HG03460 (cell line): ENCODE results near the gene TRNAU1AP.
"Not testable (repeated sequence)": the region's sequence is repeated elsewhere in the genome, so short reads cannot be mapped to it uniquely, and the experiment has no call there.

Experiments used
- ATAC-seq: cut with Tn5 transposase; IDR thresholded peaks from one replicate; pipeline ENCODE4 v1.9.1; 2021; ENCODE audit not compliant: unreplicated experiment

The TRNAU1AP gene

DNA sequence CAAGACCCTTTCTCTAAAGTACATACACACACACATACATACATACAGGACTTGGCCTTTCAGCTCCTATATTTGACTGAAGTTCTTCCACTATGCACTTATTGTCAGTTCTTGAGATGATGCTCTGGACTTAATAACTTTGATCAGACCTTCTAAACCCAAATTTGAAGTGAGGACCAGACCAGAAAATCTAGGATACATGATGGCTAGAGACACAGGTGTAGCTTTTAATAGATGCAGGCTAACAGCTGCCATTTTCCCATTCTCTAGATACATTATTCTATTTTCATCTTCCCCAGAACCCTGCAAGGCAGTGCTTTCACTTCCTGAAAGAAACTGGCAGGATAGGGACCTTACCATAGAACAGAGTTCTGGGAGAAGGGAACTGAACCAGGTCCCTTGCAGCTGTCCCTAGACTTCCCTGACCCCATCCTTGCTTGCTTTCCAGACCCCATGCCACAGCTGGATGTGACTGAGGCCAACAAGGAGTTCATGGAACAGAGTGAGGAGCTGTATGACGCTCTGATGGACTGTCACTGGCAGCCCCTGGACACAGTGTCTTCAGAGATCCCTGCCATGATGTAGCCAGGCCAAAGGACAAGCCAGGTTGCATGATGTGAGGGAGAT is 24.3 kb downstream of the TRNAU1AP start:
- no peak for ATAC-seq

DNA sequence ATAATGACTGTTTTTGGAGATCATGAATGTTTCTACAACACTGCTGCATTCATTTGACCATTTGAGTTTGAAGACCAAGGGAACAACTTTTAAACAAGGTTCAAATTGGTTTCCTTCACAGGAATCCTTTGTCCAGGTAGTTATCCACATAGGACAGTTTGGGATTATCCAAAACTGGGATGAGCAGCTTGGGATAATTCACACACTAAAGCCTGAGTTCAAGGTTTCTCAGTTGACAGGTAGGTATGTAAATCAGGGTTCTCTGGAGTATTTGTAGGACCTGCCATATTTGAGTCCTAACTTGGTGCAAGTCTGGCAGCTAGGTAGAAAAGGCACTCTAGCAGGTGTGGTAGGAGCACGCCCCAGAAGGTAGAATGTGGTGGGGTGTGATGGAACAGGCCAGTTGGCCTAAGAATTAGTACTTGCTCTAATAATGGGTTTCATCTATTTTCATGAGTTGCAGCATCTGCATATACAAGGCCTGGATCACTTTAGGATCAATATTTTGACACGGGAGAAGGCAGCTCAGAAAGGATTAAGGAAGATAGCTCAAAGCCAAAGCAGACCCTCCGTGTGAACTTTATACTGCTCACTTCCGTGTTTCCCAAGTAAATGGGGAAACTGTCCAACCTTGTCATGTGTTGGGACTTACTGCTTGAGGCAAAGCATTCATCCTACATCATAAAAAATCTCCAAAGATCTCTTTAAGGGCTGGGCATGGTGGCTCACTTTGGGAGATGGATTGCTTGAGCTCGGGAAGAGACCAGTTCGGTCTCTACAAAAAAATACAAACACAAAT is 25.1 kb downstream of the TRNAU1AP start:
- no peak for ATAC-seq

DNA sequence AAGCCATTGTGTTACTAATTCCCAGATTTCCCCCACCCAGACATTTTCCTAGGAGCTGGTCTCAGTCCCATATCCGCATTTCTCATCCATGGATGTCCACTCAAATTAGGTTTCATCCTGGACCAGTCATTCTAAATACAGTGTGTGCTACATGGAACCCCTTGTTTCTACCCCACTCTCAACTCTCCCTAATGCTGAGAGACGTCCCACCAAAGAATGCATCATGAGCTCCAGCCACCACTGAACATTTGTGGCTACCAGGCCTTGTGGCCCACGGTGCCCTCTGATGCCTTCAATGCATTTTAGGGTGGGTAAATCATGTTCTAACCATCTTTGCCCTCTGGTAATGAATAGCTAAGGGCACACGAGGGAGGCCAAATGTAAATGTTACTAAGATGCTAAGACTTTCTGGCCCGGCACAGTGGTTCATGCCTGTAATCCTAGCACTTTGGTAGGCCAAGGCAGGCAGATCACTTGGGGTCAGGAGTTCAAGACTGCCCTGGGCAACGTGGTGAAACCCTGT is 25.9 kb downstream of the TRNAU1AP start:
- no peak for ATAC-seq

DNA sequence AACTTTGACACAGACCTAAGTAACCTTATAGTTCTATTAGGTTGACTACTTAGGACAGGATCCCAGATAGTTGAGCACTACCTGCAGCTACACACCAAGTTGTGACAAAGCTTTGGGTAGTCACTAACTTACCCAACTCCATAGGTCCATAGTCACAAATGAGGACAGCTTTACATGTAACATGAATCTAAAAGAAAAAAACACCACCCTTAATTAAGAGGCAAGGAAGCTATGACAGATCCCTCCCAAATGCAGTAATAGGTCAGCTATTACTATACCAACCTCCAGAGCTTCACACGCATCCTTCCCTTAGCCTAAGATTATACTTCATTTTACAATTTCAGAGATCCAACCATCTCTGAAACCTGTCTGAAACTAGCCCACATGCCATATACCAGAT is 26.5 kb downstream of the TRNAU1AP start:
- no peak for ATAC-seq

DNA sequence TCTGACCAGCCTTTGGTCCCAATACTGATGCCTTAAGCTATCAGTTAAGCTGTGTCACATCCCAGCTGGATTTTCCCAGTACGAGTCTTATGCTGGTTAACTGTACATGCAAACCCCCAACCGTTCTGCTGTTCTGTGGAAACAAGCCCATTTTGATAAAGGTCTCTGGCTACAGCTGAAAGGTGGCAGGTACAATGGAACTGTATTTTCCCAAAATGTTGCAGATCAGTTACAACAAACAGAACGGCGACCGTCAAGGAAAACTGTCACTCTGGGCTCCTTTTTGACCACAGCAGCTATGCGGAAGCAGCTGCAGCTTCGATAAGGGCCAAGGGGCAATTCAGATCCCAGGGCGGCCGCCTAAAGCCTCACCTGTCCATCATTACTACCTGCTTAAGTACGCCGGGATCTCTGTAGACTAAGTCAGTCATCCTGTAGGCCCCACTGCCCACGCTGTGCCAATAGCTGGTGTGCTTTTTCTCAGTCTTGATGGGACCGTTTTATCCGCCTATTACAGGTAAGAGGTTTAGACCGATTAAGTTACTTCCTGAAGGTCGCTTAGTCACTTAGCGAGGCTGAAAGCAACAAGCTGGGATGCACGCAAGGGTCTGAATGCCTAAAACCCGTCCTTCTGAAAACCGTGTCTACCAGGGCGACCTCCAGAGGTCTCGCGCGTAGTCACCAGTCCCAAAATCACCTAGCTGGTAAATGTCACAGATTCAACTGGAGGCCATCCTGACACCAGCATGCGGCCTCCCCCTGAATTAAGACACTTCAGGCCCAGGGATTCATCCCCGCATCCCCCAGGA is 28.0 kb downstream of the TRNAU1AP start:
- peak; percentile 22 for ATAC-seq

DNA sequence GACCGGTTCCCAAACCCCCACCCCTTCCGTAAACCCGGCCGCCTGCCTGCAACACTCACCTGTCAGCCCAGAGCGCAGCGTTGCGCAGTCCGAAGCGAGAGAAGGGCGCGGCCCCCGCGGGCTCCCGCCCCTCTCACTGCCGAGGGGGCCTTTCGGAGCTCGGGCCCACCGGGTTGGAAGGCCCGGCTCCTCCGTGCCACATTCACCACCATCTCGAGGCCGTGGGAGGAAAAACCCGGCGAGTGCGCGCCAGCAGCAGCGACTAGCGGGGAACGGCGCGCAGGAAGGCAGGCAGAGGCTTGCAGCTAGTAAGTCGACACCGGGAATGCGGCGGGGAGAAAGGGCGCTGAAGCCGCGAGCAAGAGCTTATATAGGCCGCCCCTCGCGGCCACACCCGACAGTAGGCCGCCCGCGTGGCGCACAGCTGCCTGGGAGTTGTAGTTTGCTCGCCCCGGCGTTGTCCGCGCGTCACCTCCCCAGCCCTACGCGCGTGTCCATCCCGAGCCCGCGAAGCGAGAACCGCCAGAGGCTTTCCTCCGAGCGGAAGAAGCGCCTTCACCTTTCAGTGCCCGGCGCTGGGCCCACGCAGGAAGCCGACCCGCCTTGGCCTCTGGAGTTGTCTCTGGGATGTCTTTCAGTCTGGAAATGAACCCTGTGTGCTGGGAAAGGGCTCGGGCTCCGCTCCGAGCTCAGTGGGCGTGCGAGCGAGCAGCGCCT is 28.8 kb downstream of the TRNAU1AP start:
- ATAC-seq, result peak; percentile 78

DNA sequence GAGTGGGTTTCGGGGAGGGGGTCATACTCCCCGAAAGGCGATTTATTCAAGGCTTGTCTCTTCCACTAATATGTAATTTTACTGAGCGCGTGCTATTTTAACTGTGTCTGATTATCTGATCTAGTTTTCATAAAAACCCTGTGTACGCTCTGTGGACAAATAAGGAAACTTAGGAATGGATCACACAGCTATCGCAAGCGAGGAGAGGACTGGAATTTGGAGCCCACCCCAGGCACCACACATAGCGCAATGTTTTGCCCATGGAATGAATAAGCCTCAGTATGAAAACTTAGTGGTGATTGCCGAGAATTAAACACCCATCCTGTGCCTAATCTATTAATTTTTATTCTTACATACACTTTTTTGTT is 29.3 kb downstream of the TRNAU1AP start:
- ATAC-seq, result no peak

DNA sequence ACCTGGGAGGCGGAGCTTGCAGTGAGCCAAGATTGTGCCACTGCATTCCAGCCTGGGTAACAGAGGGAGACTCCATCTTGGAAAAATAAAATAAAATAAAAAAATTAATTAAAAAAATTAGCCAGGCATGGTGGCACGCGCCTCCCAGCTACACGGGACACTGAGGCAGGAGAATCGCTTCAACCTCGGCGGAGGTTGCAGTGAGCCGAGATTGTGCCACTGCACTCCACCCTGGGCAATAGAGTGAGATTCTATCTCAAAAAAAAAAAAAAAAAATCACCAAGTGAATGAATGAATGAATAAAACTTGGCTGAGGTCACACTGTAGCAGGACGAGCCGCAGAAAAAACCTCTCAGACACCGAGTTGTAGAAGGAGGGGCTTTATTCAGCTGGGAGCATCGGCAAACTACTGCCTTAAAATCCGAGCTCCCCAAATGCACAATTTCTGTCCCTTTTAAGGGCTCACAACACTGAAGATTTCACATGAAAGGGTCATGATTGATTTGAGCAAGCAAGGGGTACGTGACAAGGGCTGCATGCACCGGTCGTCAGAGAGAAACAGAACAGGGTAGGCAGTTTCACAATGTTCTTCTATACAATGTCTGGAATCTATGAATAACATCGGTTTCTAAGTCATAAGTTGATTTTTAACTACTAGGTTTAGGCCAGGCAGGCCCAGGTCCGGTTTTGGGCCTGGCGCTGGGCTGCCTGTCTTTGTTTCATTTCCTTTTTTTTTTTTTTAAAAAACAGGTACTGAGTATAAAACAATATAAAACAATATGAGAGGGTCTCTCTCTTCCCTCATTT is 33.9 kb downstream of the TRNAU1AP start:
- not testable (repeated sequence) for ATAC-seq

DNA sequence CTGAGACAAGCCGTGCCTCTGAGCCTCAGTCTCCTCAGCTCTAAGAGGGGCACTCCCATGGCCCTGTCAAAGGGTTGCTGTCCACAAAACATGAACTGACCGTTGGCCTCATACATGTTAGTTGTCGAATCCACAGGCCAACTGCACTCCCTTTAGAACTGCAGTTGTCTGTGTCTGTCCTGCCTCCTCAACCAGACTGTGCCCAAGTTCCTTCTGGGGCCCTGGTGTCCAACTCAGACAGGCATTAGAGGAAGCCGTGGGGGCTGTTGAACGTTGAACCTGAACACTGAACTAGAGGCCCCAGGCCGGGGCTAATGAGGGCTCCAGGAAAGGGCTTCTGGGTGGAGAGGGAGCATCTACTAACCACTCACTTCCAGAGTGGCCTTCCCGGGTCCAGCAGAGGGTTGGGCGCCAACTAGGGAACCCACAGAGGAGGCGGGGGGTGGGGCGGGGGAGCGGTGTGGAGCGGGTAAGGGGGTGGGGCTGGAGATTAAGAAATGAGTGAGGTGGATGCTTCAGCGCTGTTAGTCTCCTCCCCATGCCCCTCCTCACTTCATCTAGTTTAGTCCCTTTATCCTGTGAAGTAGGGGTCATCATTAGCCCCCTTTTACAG is 38.9 kb downstream of the TRNAU1AP start, which contains the start of gene RAB42:
Gene RAB42 (plus strand): TSS at position 558 of the 613 bp plus-strand sequence. CDS start 247 bp downstream, outside the sequence.
- ATAC-seq, result peak; percentile 31

DNA sequence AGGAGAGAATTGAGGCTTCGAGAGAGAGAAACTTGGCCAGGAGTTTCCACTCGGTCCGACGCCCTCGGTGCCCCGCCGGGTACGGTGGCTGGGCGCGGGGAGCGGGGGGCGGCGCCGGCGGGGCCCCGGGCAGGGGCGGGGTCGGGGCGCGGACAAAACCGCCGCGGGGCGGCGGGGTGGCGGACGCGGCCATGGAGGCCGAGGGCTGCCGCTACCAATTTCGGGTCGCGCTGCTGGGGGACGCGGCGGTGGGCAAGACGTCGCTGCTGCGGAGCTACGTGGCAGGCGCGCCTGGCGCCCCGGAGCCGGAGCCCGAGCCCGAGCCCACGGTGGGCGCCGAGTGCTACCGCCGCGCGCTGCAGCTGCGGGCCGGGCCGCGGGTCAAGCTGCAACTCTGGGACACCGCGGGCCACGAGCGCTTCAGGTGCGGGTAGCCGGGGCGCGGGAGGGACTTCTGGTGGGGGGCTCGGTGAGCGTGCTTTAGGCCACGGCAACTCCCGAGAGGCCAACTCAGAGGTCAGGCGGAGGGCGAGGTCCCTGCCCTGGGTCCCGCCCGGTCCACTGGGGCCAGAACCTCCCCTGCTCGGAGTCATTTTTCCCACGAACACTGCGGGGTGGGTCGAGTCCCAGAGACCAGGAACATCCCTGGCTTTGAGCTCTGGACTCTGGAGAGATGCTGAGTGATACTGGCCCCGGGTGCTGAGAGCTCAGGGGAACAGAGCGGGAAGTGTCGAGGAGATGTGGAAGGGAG is 39.6 kb downstream of the TRNAU1AP start:
- peak; percentile 55 for ATAC-seq

DNA sequence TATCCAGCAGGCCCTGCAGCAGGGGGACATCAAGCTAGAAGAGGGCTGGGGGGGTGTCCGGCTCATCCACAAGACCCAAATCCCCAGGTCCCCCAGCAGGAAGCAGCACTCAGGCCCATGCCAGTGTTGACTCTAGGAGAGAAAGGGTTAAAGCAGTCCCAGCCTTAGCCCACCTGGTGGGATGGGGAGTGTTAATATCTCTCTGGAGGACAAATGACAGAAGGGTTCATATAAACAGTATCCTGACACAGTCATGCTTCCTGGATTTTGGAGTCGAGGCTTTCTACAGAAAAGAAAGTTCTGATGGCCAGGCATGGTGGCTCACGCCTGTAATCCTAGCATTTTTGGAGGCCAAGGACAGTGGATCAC is 41.1 kb downstream of the TRNAU1AP start:
- not testable (repeated sequence) for ATAC-seq

DNA sequence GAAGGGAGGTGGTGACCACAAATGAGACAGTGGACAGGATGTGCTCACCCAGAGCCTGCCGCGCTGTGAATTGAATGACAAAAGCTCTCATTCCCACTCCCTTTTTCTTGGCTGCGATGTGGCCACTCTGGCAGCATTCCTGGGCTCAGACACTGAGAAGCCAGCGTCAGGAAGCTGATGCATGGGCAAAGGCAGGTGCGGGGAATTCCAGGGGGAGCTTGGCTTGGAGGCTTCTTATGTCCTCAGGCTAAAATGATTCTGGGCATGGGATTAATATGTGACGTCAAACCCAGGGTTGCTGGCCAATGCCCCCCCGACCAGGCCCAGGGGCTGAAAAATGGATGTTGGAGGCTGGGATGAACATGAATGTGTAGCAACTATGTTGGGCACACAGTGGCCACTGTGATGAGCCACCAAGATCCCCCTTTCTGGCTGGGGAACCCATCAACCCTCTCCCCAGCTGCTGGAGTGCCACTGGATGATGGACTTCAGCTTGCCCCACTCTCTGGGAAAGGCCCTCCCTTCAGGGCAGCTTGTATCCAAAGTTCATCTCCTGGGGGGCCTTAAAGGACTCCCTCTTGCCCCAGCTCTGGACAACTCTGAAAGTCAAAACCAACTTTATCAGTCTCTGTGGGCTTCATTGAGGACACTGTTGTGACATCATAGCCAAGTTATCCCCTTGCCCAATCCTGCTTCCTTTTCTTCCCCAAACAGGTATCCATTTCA is 42.0 kb downstream of the TRNAU1AP start:
- not testable (repeated sequence) for ATAC-seq

DNA sequence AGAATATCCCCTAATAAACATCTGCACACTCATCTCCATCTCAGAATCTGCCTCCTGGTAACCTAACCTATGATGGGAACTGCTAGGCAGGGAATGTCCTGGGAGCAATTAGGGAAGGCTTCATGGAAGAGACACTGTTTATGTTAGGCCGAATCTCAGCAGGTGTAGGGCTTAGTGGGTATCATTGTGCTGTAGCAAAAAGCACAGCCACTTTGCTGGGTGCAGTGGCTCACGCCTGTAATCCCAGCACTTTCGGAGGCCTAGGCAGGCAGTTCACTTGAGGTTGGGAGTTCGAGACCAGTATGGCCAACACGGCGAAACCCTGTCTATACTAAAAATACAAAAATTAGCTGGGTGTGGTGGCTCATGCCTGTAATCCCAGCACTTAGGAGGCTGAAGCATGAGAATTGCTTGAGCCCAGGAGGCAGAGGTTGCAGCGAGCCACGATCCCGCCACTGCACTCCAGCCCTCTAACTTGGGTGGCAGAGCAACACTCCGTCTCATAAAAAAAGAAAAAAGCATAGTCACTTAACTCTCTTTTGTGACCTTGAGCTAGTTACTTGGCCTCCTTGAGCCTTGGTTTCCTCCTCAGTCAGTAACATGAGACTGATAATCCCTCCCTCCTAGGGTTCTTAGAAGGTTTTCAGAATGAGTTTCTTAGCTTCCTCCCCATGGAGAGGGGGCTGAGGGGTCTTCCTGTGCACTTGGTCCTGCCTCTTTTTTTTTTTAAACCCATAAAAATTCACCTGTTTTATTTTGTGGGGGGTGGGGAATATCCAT is 42.7 kb downstream of the TRNAU1AP start:
- ATAC-seq, result no peak

DNA sequence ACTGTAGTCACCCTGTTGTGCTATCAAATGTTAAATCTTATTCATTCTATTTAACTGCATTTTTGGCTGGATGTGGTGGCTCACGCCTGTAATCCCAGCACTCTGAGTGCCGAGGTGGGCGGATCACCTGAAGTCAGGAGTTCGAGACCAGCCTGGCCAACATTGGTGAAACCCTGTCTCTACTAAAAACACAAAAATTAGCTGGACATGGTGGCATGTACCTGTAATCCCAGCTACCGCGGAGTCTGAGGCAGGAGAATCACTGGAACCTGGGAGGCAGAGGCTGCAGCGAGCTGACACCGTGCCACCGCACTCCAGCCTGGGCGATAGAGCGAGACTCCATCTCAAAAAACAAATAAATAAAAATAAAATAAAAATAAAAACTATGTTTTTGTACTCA is 43.4 kb downstream of the TRNAU1AP start:
- ATAC-seq, result not testable (repeated sequence)

DNA sequence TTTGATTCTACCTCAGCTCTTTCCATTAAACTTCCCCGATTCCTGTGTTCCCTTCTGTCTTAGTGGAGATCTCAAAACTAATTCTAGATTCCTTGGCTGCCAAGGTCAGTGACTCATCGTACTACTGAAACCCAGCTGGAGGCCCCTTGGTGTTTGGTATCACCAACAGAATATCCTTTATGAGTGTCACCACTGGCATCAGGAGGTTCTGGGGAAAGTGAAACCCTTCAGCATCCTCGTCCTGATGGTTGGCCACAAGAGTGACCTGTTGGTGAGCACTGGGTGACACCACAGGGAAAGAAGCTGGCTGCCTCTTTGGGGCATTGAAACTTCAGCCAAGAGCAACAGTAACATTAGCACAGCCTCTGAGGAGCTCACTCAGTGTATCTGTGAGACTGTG is 48.8 kb downstream of the TRNAU1AP start:
- no peak for ATAC-seq

DNA sequence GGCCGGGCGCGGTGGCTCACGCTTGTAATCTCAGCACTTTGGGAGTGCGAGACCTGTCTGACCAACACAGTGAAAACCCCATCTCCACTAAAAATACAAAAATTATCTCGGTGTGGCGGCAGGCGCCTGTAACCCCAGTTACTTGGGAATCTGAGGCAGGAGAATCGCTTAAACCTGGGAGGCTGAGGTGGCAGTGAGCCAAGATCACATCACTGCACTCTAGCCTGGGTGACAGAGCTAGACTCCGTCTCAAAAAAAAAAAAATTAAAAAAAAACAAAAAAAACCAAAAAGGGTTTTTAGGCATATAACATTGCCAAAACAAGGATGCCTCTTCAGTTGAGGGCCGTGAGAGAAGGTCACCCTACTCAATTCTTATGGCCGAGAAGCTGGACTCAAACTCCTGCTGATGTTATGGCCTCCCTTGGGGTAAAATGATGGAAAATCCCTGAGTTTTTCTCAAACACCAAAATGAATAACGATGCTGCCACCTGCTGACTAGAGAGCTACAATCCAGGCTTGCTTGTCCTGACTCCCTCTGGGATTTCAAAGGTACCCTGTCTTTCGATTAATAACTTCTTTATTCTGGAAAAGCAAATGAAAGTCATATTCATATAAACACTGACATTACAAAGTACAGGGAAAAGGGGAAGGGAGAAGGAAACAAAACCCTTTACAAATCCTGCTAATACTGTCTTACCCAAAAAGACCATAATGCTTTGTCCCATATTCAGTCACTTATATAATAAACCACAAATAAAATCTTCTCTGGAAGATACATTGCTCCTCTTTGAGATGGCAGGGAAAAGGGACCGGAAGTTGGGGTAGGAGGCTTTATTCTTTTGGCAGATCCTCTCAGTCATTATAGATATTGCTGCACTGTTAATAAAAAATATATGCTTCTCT is 49.9 kb downstream of the TRNAU1AP start:
- ATAC-seq, result no peak
